SK-N-SH treated with all-trans-retinoic acid at 6 μM for 48 hours (cell line): ENCODE results near the gene UAP1.

ENCODE experiments used
- ATAC-seq: fragments of 200-7000 bp; cut with Tn5 transposase; 3 replicates; pipeline ENCODE4 v1.9.1; 2020; ENCODE audit warnings: mild to moderate bottlenecking, moderate library complexity
- ARNTL ChIP-seq: fragments of 450-650 bp; formaldehyde crosslinking; IDR thresholded peaks from 2 replicates; pipeline ENCODE4 v1.5.0; 2020; ENCODE audit warnings: low read depth, mild to moderate bottlenecking, moderate library complexity, borderline replicate concordance
- BACH2 ChIP-seq: fragments of 250-450 bp; sonication (Bioruptor Pico); IDR thresholded peaks from 2 replicates; pipeline ENCODE4 v1.9.0; 2021; ENCODE audit warnings: mild to moderate bottlenecking, borderline replicate concordance
- CREB5 ChIP-seq: fragments of 250-450 bp; sonication (Bioruptor Pico); IDR thresholded peaks from 2 replicates; pipeline ENCODE4 v1.5.1; 2020; ENCODE audit warnings: low read depth, mild to moderate bottlenecking, moderate library complexity
- CSDC2 ChIP-seq: fragments of 250-450 bp; sonication (Bioruptor Pico); IDR thresholded peaks from 2 replicates; pipeline ENCODE4 v1.5.0; 2020; ENCODE audit warnings: mild to moderate bottlenecking, moderate library complexity
- CSRNP3 ChIP-seq: fragments of 250-450 bp; sonication (Bioruptor Pico); IDR thresholded peaks from 2 replicates; pipeline ENCODE4 v1.5.1; 2021; ENCODE audit warnings: mild to moderate bottlenecking, moderate library complexity
- ESRRG ChIP-seq: fragments of 250-450 bp; sonication (Bioruptor Pico); IDR thresholded peaks from 2 replicates; pipeline ENCODE4 v1.6.1; 2021; ENCODE audit warnings: mild to moderate bottlenecking
- GLIS3 ChIP-seq: fragments of 250-450 bp; sonication (Bioruptor Pico); IDR thresholded peaks from 2 replicates; pipeline ENCODE4 v1.5.0; 2020; ENCODE audit warnings: mild to moderate bottlenecking, moderate library complexity
- ISL1 ChIP-seq: fragments of 250-450 bp; sonication (Bioruptor Pico); IDR thresholded peaks from 2 replicates; pipeline ENCODE4 v2.1.2; 2022; ENCODE audit warnings: mild to moderate bottlenecking, moderate library complexity
- OSR1 ChIP-seq: fragments of 250-450 bp; sonication (Bioruptor Pico); IDR thresholded peaks from 2 replicates; pipeline ENCODE4 v1.8.0; 2022; ENCODE audit warnings: moderate library complexity, mild to moderate bottlenecking, inconsistent platforms
- PATZ1 ChIP-seq: fragments of 250-450 bp; sonication (Bioruptor Pico); IDR thresholded peaks from 2 replicates; pipeline ENCODE4 v1.8.0; 2020; ENCODE audit warnings: mild to moderate bottlenecking, moderate library complexity, borderline replicate concordance
- POU6F1 ChIP-seq: fragments of 250-450 bp; sonication (Bioruptor Pico); IDR thresholded peaks from 2 replicates; pipeline ENCODE4 v1.8.0; 2021; ENCODE audit warnings: low read depth, mild to moderate bottlenecking, moderate library complexity, borderline replicate concordance
- PPARA ChIP-seq: fragments of 250-450 bp; sonication (Bioruptor Pico); IDR thresholded peaks from 2 replicates; pipeline ENCODE4 v1.5.0; 2020; ENCODE audit warnings: mild to moderate bottlenecking, borderline replicate concordance
- RARB ChIP-seq: fragments of 250-450 bp; sonication (Bioruptor Pico); IDR thresholded peaks from 2 replicates; pipeline ENCODE4 v1.8.0; 2021; ENCODE audit warnings: mild to moderate bottlenecking, moderate library complexity
- SNAI2 ChIP-seq: fragments of 250-450 bp; sonication (Bioruptor Pico); IDR thresholded peaks from 2 replicates; pipeline ENCODE4 v1.5.0; 2020; ENCODE audit warnings: mild to moderate bottlenecking, moderate library complexity
- TCF4 ChIP-seq: fragments of 250-450 bp; sonication (Bioruptor Pico); IDR thresholded peaks from 2 replicates; pipeline ENCODE4 v1.8.0; 2021; ENCODE audit warnings: mild to moderate bottlenecking, moderate library complexity, borderline replicate concordance
- TOX ChIP-seq: fragments of 250-450 bp; sonication (Bioruptor Pico); IDR thresholded peaks from 2 replicates; pipeline ENCODE4 v1.8.0; 2021; ENCODE audit warnings: mild to moderate bottlenecking, moderate library complexity, borderline replicate concordance
- TSHZ2 ChIP-seq: fragments of 250-450 bp; sonication (Bioruptor Pico); IDR thresholded peaks from 2 replicates; pipeline ENCODE4 v1.5.0; 2020; ENCODE audit warnings: mild to moderate bottlenecking, moderate library complexity
- ZC3H10 ChIP-seq: fragments of 250-450 bp; sonication (Bioruptor Pico); IDR thresholded peaks from 2 replicates; pipeline ENCODE4 v1.5.1; 2021; ENCODE audit warnings: mild to moderate bottlenecking, moderate library complexity
- ZFP3 ChIP-seq: fragments of 250-450 bp; sonication (Bioruptor Pico); IDR thresholded peaks from 2 replicates; pipeline ENCODE4 v1.5.0; 2020; ENCODE audit warnings: mild to moderate bottlenecking, moderate library complexity
- ZFP30 ChIP-seq: fragments of 450-650 bp; formaldehyde crosslinking; IDR thresholded peaks from 2 replicates; pipeline ENCODE4 v1.5.0; 2022; ENCODE audit warnings: mild to moderate bottlenecking, moderate library complexity
- ZNF70 ChIP-seq: fragments of 450-650 bp; formaldehyde crosslinking; IDR thresholded peaks from 2 replicates; pipeline ENCODE4 v1.5.0; 2020; ENCODE audit warnings: mild to moderate bottlenecking, moderate library complexity
- ZNF8 ChIP-seq: fragments of 450-650 bp; formaldehyde crosslinking; IDR thresholded peaks from 2 replicates; pipeline ENCODE4 v1.5.0; 2020; ENCODE audit warnings: mild to moderate bottlenecking, moderate library complexity

UAP1 gene

GRCh38 chr1:162573136-162573535 lies 11.6 kb downstream of the UAP1 start:
- no peak for ATAC-seq
- no peak for TF ChIP-seq SNAI2 (CRISPR knock-in tag)
- no peak for TF ChIP-seq ZNF8 (CRISPR knock-in tag)
- TF ChIP-seq TCF4 (CRISPR knock-in tag), result no peak
- no peak for TF ChIP-seq ESRRG (CRISPR knock-in tag)
- no peak for TF ChIP-seq CREB5
- no peak for TF ChIP-seq PATZ1 (CRISPR knock-in tag)
- no peak for TF ChIP-seq ZFP30 (CRISPR knock-in tag)
- TF ChIP-seq ISL1 (CRISPR knock-in tag), result no peak
- TF ChIP-seq BACH2 (CRISPR knock-in tag), result no peak
- TF ChIP-seq ARNTL (CRISPR knock-in tag), result no peak
- TF ChIP-seq GLIS3 (CRISPR knock-in tag), result no peak
- TF ChIP-seq CSRNP3, result no peak

GRCh38 chr1:162578071-162578700 lies 16.7 kb downstream of the UAP1 start:
- TF ChIP-seq RARB, result no peak
- no peak for TF ChIP-seq ZFP3
- no peak for TF ChIP-seq CREB5
- no peak for TF ChIP-seq ZC3H10 (CRISPR knock-in tag)
- TF ChIP-seq ZFP30 (CRISPR knock-in tag), result no peak
- no peak for TF ChIP-seq PATZ1 (CRISPR knock-in tag)
- no peak for TF ChIP-seq ESRRG (CRISPR knock-in tag)
- TF ChIP-seq TSHZ2 (CRISPR knock-in tag), result no peak
- no peak for TF ChIP-seq CSRNP3
- no peak for TF ChIP-seq POU6F1 (CRISPR knock-in tag)
- TF ChIP-seq ISL1 (CRISPR knock-in tag), result no peak
- TF ChIP-seq ZNF8 (CRISPR knock-in tag), result no peak
- no peak for TF ChIP-seq CSDC2 (CRISPR knock-in tag)
- no peak for TF ChIP-seq ARNTL (CRISPR knock-in tag)
- no peak for TF ChIP-seq OSR1 (CRISPR knock-in tag)
- TF ChIP-seq PPARA (CRISPR knock-in tag), result no peak
- no peak for TF ChIP-seq TOX (CRISPR knock-in tag)
- no peak for TF ChIP-seq ZNF70 (CRISPR knock-in tag)
- ATAC-seq, result no peak
